Mucosa of rectum (tissue), 2 donors: ENCODE data around the gene PLRG1.

Experiments
- H3K27ac ChIP-seq, 2 donors: one replicate each; pipeline ENCODE4 v1.7.0; 2013; ENCODE audit warnings: inconsistent platforms in 2 of 2, low read depth in 2 of 2, low read length in 2 of 2
- H3K27me3 ChIP-seq, 2 donors: one replicate each; pipeline ENCODE4 v1.7.0; 2013; ENCODE audit warnings: low read length in 2 of 2; ENCODE audit not compliant: control insufficient read depth in 2 of 2, insufficient read depth in 2 of 2
- H3K36me3 ChIP-seq, 2 donors: one replicate each; pipeline ENCODE4 v1.7.0; 2013; ENCODE audit warnings: low read length in 2 of 2; ENCODE audit not compliant: control insufficient read depth in 2 of 2, insufficient read depth in 2 of 2
- H3K4me1 ChIP-seq, 2 donors: one replicate each; pipeline ENCODE4 v1.7.0; 2013; ENCODE audit warnings: low read length in 2 of 2, mild to moderate bottlenecking in 1 of 2; ENCODE audit not compliant: control insufficient read depth in 2 of 2, insufficient read depth in 2 of 2
- H3K4me3 ChIP-seq, 2 donors: one replicate each; pipeline ENCODE4 v1.7.0; 2013; ENCODE audit warnings: low read length in 2 of 2
- H3K9ac ChIP-seq, 2 donors: one replicate each; pipeline ENCODE4 v1.7.0; 2013; ENCODE audit warnings: low read length in 2 of 2, low read depth in 1 of 2, mild to moderate bottlenecking in 1 of 2
- H3K9me3 ChIP-seq, 2 donors: one replicate each; pipeline ENCODE4 v1.7.0; 2013; ENCODE audit warnings: low read length in 2 of 2; ENCODE audit not compliant: control insufficient read depth in 2 of 2
- donor health status: healthy.
- donor health status: Normal muscosa, but diverticular disease.

Gene PLRG1

GRCh38 chr4:154502111-154502510, 48.1 kb downstream of the PLRG1 start:
- Histone ChIP-seq H3K4me3 (no peak overlapping the region), H3K27me3 (no peaks in the 10 kb centered on the region), H3K9me3 (no peaks in the 10 kb centered on the region), H3K4me1 (peaks cover 0 to under 1% of the 10 kb centered on the region in 2 donors), H3K9ac (no peak overlapping the region), H3K27ac (no peak overlapping the region), H3K36me3 (no peaks in the 10 kb centered on the region)

GRCh38 chr4:154497889-154498288, 52.3 kb downstream of the PLRG1 start:
- H3K4me3 ChIP-seq = no peak overlapping the region
- H3K36me3 ChIP-seq = no peaks in the 10 kb centered on the region
- H3K9ac ChIP-seq = no peak overlapping the region
- H3K4me1 ChIP-seq = peaks cover 0 to 3% of the 10 kb centered on the region in 2 donors
- no peaks in the 10 kb centered on the region for H3K27me3 ChIP-seq
- no peak overlapping the region for H3K27ac ChIP-seq
- no peaks in the 10 kb centered on the region for H3K9me3 ChIP-seq

GRCh38 chr4:154495867-154496266, 54.3 kb downstream of the PLRG1 start:
- Histone ChIP-seq H3K27me3 (peaks cover 5 to 13% of the 10 kb centered on the region in 2 donors), H3K4me1 (peaks cover 0 to 9% of the 10 kb centered on the region in 2 donors), H3K4me3 (no peak overlapping the region), H3K9me3 (no peaks in the 10 kb centered on the region), H3K27ac (no peak overlapping the region), H3K9ac (no peak overlapping the region), H3K36me3 (no peaks in the 10 kb centered on the region)

- peak overlapping the region in 1 of 2 donors; percentile 14 for H3K9ac ChIP-seq
- peaks cover 0 to 10% of the 10 kb centered on the region in 2 donors for H3K4me1 ChIP-seq
- peaks cover 18 to 19% of the 10 kb centered on the region in 2 donors for H3K27me3 ChIP-seq
- no peaks in the 10 kb centered on the region for H3K9me3 ChIP-seq
- H3K36me3 ChIP-seq = no peaks in the 10 kb centered on the region
- peak overlapping the region; percentile 26 to 53 for H3K4me3 ChIP-seq
- no peak overlapping the region for H3K27ac ChIP-seq
Measured at GRCh38 chr4:154492288-154492687, 57.9 kb downstream of the PLRG1 start.

GRCh38 chr4:154491341-154492271, 58.6 kb downstream of the PLRG1 start, which contains the start of gene DCHS2:
DCHS2 (minus strand) TSS chr4:154491799; CDS start chr4:154491355, 444 bp downstream.
- peak within 1 kb of the TSS; percentile 53 to 61 for H3K4me3 ChIP-seq
- H3K9me3 ChIP-seq = no peaks in the 10 kb centered on the region
- H3K4me1 ChIP-seq = peaks cover 0 to 8% of the 10 kb centered on the region in 2 donors
- H3K27me3 ChIP-seq = peaks cover 18 to 19% of the 10 kb centered on the region in 2 donors
- peak within 1 kb of the TSS in 1 of 2 donors; percentile 31 for H3K9ac ChIP-seq
- H3K27ac ChIP-seq = peak within 1 kb of the TSS; percentile 9 to 12
- H3K36me3 ChIP-seq = no peaks in the 10 kb centered on the region

- peaks cover 0 to 8% of the 10 kb centered on the region in 2 donors for H3K4me1 ChIP-seq
- H3K9ac ChIP-seq = peak overlapping the region in 1 of 2 donors; percentile 31
- peaks cover 18 to 19% of the 10 kb centered on the region in 2 donors for H3K27me3 ChIP-seq
- no peaks in the 10 kb centered on the region for H3K36me3 ChIP-seq
- H3K9me3 ChIP-seq = no peaks in the 10 kb centered on the region
- H3K27ac ChIP-seq = peak overlapping the region in 1 of 2 donors; percentile 9
- H3K4me3 ChIP-seq = peak overlapping the region; percentile 53 to 61
Measured at GRCh38 chr4:154490583-154491340, 59.4 kb downstream of the PLRG1 start.

GRCh38 chr4:154490234-154490582, 60.0 kb downstream of the PLRG1 start:
- Histone ChIP-seq H3K4me1 (peaks cover 0 to 8% of the 10 kb centered on the region in 2 donors), H3K9me3 (no peaks in the 10 kb centered on the region), H3K9ac (no peak overlapping the region), H3K27ac (no peak overlapping the region), H3K36me3 (no peaks in the 10 kb centered on the region), H3K27me3 (peaks cover 18 to 19% of the 10 kb centered on the region in 2 donors), H3K4me3 (no peak overlapping the region)

- no peaks in the 10 kb centered on the region for H3K36me3 ChIP-seq
- H3K4me3 ChIP-seq = no peak overlapping the region
- H3K27me3 ChIP-seq = peaks cover 18 to 19% of the 10 kb centered on the region in 2 donors
Measured at GRCh38 chr4:154489558-154490233, 60.5 kb downstream of the PLRG1 start.

GRCh38 chr4:154487145-154487544, 63.1 kb downstream of the PLRG1 start:
- peaks cover 11 to 14% of the 10 kb centered on the region in 2 donors for H3K27me3 ChIP-seq
- H3K27ac ChIP-seq = no peak overlapping the region
- no peaks in the 10 kb centered on the region for H3K9me3 ChIP-seq
- H3K4me3 ChIP-seq = no peak overlapping the region
- H3K4me1 ChIP-seq = peaks cover 0 to 8% of the 10 kb centered on the region in 2 donors
- no peak overlapping the region for H3K9ac ChIP-seq
- no peaks in the 10 kb centered on the region for H3K36me3 ChIP-seq

More at GRCh38 chr4:154489558-154490233, 60.5 kb downstream of the PLRG1 start:
- H3K27ac ChIP-seq = no peak overlapping the region
- no peak overlapping the region for H3K9ac ChIP-seq
- H3K4me1 ChIP-seq = peaks cover 0 to 8% of the 10 kb centered on the region in 2 donors
- H3K9me3 ChIP-seq = no peaks in the 10 kb centered on the region
